ENCODE results near the gene BSN.

GRCh38 chr3:49629866-49630265, 75.6 kb downstream of the BSN start:
- no peak for TF ChIP-seq ZNF629 (tag by site-specific recombination; IDR thresholded peaks at IDR 0.05)
- TF ChIP-seq ZNF362 (tag by site-specific recombination; IDR thresholded peaks at IDR 0.05) = no peak
- TF ChIP-seq REST (tag by site-specific recombination; IDR thresholded peaks at IDR 0.05) = no peak
